ENCODE data around the gene DLG2. TPM values are rescaled to one million over a fixed set of nuclear protein-coding genes. Genes with fewer than 3 reads are reported as not detected.

The DLG2 gene
- total RNA-seq, 1 donor from 2014 or later, result 174 TPM

DNA sequence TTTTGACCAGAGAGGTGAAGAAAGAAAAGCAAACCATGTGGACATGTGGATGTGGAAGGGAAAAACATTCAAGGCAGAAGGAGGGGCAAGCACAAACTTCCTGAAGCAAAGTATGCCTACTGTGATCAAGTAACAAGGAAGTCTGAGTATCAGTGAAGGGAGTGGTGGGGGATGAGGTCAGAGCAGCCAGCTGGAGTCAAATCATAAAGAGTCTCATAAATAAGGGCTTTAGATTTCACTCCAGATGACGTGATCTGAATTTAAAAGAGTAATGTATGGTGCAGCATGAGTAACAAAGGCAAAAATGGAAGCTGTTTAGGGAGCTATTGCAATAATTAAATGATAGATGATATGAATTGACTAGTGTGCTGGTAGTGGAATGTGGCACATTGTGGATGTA is 1675.6 kb downstream of the DLG2 start:
- no peak for DNase-seq (ENCODE audit: low spot score in 2 of 2)
- FAIRE-seq, result no peak

DNA sequence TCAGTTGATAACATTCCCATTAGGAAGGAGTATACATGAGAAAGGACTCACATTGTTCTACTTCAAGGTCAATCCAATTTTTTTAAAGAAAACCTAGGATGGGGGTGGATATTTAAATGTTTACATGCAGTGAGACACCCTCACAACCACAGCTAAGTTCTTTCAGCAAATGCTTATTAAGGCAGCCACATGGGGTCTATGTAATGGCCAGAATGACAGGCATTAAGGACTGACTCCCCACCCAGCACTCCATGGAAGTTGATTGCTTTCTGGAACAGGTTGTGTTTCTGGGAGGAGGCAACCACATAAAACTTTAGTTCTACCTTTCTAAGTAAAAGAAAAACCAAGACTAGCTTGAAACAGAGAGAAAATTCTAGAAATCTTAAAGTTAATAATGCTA is 1678.9 kb downstream of the DLG2 start:
- FAIRE-seq (no peak), DNase-seq (ENCODE audit: low spot score in 2 of 2) (no peak)

DNA sequence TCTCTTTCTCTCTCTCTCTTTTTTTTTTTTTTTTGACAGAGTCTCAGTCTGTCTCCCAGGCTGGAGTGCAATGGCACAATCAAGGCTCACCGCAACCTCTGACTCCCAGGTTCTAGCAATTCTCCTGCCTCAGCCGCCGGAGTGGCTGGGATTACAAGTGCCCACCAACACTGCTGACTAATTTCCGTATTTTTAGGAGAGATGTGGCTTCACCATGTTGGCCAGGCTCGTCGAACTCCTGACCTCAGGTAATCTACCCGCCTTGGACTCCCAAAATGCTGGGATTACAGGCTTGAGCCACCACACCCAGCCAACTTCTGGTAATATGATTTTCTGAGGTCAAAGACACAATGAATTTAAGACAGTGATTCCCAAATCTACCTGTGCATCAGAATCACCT is 1681.2 kb downstream of the DLG2 start:
- no peak for FAIRE-seq
- DNase-seq (ENCODE audit: low spot score in 2 of 2), result no peak

DNA sequence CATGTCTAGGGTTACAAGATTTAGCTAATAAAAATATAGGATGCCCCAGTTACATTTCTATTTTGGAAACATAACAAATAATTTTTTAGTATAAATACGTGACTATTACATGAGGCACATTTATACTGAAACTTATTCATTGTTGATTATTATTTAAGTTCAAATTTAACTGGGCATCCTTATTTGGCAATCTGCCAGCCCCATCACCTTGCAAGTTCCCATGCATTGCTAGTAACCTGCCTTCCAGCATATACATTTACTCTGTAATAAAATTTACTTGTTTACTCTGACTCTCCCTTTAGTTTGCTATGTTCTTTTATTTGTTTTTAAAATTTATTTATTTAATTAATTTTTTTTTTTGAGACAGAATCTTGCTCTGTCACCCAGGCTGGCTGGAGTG is 1686.1 kb downstream of the DLG2 start:
- DNase-seq (ENCODE audit: low spot score in 2 of 2), result no peak
- no peak for FAIRE-seq

DNA sequence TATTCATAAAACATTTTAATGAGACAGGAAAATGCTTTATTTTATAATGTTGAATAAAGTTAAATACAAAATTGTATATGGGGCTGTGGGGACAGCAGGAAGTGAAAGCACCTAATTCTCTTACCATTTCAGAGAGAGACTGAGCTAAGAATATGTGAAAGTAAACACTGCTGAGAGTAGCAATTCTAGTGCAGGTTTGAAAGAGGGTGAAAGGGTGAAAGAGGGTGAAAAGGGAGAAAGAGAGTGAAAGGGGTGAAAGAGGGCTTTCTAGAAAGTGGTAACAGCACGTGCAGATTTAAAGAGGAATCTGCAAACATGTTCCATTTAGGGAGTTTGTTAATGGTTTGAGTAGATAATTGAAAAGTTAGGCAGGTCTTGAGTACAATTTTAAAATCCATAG is 1689.0 kb downstream of the DLG2 start:
- no peak for DNase-seq (ENCODE audit: low spot score in 2 of 2)
- FAIRE-seq, result no peak

DNA sequence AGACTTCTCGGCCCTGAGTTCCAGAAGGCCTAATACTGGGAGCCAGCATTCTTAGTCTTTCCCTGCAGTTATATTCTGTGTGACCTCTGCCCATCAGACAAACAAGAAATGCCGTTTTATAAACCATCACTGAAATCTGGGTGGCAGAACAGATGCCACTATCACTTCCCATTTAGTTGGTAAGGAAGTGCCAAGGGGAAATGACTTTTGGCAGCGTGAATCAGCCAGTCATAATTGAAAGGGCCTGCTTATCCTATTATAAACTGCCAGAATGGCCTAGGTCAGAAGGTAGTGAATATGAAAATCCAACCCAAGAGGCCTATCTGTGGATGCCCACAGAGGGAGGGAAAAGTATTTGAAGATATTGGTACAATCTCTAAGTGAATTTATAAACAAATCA is 1694.1 kb downstream of the DLG2 start:
- FAIRE-seq, result no peak
- DNase-seq (ENCODE audit: low spot score in 2 of 2), result no peak

DNA sequence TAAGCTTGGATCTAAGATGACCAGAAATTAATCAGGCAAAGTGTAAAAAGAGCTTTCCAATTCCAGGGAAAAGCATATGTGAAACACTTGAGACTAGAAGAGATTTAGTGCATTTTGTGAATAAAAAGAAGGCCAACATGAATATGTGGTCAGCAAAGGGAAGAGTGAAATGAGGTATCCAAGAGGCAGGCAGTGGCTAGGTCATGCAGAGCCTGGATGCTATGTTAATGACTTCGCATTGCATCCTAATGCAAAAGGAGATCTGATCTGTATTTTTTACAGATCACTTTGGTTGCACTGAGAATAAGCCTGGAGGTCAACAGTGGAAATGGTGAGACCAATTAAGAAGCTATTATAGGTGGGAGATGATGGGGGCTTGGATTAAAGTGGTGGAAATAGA is 1699.7 kb downstream of the DLG2 start:
- FAIRE-seq (no peak), DNase-seq (ENCODE audit: low spot score in 2 of 2) (no peak)

DNA sequence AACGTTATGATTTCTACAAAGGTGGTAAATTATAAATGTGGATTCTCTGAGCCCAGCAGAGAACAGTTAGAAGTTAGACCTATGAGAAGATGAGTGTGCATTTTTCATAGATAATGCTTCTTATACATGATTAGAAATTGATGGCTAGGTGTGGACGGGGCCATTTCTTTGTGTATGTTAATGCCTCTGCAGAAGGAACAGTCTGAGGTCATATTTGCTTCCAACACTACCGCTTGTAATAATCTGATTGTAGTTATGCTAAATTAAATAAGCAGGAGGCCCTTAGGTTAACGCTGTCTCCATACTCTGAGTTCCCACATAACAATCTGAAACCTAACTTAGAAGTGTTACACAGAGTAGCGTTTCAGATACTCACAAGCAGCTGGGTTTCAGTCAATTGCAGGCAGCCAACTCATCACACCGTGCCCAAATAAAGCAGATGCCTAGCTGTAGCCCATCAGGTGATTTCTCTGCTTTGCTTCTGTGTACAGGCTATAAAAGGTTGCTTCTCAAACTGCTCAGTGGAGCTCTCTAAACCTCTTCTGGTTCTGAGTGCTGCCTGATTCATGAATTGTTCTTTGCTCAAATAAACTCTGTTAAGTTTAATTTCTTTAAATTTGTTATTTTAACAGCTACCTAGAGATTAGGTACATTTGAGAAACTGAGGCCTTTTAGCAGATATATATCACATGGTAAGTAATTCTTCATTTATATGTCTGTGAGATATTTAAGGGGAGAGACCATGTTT is 1702.2 kb downstream of the DLG2 start:
- no peak for FAIRE-seq

DNA sequence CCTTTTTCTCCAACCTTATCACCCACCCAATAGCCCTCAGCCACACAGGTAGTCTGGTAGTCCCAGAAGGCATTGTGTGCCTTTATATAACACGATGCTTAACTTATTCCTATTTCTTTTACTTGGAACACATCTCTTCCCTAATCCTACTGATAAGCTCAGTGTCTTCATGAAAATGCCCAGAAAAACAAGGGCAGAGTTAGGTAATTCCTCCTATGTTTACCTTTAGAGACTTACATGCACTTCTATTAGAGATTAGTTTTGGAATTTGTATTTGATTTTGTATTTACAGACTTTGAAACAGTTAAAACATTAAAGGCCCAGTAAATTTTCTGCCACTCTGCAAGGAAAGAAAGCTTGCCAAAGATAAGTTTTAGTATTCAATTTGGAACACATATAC is 1703.2 kb downstream of the DLG2 start:
- DNase-seq (ENCODE audit: low spot score in 2 of 2) (no peak), FAIRE-seq (no peak)

More for the DNA sequence above, 1702.2 kb downstream of the DLG2 start:
- DNase-seq (ENCODE audit: low spot score in 2 of 2), result no peak

DNA sequence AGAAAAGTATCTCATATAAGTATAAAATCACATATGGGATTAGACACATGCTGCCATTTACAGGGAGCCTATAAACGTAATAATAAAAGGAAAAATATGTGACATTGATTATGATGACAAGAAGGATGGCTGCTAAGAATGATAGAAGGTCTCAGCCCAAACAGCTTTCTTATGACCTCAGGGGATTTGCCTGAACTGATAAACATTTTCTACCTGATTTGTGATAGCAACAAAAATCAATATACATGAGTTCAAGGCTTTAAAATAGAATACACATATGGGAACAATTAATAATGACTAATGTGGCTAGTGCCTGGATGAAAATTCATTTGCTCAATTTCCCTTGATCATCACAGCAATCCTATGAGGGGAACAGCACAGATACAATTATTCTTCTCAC is 1704.2 kb downstream of the DLG2 start:
- no peak for DNase-seq (ENCODE audit: low spot score in 2 of 2)
- no peak for FAIRE-seq

DNA sequence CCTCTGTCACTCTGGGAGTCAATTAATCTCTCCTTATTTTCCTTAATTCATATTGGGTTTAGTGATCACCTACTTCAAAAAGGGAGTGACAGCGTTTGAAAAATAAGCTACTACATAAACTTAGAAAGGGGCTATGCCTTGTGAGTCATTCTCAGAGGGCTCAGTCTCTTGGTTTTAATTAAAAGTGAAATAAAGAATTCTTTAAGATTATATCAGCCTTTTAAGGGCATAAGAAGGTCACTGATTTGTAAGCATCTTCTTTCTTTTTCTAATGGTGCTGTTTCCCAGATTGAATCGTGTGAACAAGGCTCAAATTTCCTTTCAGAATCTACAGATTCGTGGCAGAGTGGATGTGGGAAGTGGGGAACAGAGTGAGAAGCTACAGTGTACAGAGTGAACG is 1704.8 kb downstream of the DLG2 start:
- DNase-seq (ENCODE audit: low spot score in 2 of 2) (no peak), FAIRE-seq (no peak)

DNA sequence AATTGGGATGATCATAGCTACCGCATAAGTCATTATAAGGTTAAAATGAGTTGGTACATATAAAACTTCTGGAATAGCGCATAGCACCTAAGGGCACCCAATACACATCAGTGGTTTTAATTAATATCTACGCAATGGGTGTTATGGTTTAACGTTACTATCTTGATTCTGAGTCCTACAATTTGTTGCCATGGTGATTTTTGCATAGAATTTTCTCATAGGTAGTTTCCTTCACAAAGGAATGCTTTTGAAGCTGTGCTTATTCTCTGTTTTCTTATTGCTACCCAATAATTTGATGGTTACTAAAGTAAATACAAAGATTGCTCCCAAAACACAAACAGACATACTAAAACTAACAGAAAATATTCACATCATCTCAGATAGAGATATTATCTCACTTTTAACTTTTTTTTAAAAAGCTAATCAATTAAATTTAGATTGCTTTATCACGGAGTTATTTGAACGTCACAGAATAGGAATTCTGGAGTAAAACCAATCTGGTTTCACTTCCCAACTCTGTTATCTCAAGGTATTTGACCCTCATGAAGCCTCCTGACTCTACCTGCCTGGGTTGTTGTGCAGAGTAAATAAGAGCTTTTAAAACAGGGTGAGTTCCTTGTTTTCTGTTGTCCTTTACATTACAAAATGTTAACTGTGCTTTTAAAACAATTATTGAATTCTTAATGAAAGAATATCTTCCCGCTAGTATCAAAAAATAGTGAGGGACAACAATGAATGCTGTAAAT is 1705.5 kb downstream of the DLG2 start:
- no peak for FAIRE-seq

DNA sequence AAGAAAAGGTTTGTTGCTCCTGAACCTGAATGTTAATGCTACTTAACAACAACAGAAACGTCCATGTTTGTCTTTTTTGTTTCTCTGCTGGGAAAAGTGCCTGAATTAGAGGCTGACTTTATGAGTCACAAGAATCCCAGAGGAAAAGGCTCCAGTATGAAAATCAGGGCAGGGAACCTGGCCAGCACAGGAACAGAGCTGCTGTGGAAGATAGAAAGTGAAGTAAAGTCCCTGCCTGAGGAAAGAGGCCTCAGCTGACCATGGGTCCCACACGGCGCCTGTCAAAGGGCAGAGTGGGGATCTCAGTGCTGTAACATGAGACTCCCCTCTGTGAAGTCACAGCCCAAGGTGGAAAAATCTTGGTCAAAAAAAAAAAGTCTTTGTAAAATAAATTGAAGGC is 1708.7 kb downstream of the DLG2 start:
- no peak for DNase-seq (ENCODE audit: low spot score in 2 of 2)
- FAIRE-seq, result no peak

More for the DNA sequence above, 1705.5 kb downstream of the DLG2 start:
- no peak for DNase-seq (ENCODE audit: low spot score in 2 of 2)

DNA sequence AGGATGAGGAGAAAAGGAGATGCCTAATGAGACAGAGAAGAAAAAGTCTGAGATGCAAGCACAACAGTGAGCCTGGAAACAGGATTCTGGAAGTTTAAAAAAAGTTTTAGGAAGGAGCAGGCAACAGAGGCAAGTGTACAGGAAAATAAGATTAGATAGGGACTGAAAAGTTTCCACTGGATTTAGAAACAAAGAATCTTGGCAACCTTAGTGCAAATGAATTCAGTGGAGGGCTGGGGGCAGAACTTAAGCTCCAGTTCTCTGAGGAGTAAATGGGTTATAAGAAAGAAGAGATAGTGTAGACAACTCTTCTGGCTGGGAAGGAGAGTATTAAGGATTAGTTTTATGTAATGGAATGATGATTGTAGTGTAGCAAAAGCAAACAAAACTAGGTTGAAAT is 1712.1 kb downstream of the DLG2 start:
- FAIRE-seq (no peak), DNase-seq (ENCODE audit: low spot score in 2 of 2) (no peak)

DNA sequence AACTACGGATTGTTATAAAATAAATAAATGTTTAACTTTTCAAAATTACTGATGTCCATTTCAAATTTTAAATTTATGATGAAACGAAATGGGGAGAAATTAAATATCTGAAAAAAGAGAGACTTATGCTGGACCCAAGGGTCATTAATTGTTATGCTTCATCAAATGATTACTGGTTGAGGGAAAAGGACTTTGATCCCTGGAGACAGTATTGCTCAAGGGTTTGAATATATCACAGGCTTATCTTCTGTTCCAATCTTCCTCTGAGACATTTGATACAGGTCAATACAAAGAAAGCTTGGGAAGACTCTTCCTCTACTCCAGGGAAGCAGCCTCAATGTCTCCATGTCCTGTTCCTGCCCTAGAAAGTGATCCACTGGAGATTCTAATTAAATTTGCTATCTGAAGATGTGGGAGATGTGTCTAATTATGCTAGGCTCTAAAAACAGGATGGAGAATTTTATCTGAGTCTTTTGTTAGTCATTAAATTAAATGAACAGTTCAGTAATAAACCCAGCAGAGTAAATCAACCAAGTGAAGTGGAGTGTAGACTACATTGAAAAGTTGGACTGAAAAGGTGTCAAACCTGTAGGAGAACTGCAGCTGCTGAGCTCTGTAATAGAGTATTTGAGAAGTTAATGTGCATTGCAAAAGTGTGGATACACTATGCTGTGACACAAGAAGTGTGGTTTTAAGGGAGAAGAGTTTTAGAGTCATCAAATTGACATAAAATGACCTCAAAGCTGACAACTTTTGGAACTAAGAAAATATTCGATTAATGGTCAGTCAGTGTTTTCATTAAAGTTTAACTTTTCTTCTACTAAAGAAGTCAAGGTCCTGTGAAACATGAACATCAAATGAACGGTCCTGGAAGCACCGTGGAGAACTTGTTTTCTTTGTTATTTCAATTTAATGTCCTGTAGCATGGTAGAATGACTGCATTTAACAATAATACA is 1717.3 kb downstream of the DLG2 start:
- no peak for DNase-seq (ENCODE audit: low spot score in 2 of 2)

DNA sequence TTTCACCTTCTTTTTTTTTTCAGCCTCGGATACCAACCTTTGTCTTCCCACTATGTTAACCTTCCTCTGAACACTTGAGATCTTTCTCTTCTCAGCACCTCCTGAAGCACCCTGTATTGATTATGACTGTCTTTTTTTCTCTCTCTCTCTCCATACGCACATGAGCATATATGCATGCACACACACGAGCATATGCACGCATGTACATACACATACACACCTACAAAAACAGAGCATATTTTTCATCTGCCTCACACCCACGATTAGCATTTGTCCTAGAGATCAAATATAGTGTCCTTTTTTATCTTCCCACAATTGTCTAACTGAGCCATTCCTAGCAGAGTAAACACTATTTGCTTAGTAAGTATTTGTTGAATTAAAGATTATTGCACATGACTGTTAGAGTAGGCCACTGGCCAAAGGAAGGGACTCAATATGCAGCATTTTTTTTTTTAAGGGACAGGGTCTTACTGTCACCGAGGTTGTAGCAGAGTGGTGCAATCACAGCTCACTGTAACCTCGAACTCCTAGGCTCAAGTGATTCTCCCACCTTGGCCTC is 1718.8 kb downstream of the DLG2 start:
- DNase-seq (ENCODE audit: low spot score in 2 of 2) (no peak), FAIRE-seq (no peak)

More for the DNA sequence above, 1717.3 kb downstream of the DLG2 start:
- FAIRE-seq, result no peak

DNA sequence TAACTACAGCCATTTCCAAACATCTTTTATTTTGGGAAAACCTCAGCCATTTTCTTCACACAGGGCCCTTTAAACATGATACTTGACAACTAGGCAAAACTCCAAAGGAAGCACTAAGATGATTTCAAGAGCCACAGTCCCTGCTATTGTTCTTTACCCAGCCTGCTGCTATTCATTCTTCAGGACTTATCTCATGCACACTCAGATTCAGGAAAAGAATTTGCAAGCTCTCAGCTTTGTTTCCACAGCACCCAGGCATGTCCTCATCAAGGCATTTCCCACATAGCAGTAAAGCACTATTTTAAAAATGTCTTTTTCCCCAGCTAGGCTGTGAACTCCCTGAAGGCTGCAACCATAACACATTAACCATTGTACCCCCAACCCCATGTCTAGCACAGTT is 1731.6 kb downstream of the DLG2 start:
- FAIRE-seq (no peak), DNase-seq (ENCODE audit: low spot score in 2 of 2) (no peak)

DNA sequence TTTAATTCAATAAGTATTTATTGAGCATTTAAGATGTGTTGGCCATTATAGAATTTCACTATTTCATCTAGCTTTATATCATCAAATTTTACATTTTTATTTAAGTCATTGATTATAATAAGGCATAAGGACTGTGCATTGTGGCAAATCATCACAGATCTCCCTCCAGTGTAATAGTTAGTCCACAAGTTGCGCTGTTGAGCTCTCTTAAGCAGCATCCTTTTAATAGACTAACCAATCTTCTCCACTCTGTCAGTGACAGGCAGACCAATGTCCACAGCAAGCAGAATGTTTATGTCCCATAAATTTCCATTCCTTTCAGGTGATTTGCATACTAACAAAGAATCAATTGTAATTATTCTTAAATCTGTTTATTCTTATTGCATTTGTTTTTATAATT is 1745.7 kb downstream of the DLG2 start:
- FAIRE-seq, result no peak
- DNase-seq (ENCODE audit: low spot score in 2 of 2), result no peak

DNA sequence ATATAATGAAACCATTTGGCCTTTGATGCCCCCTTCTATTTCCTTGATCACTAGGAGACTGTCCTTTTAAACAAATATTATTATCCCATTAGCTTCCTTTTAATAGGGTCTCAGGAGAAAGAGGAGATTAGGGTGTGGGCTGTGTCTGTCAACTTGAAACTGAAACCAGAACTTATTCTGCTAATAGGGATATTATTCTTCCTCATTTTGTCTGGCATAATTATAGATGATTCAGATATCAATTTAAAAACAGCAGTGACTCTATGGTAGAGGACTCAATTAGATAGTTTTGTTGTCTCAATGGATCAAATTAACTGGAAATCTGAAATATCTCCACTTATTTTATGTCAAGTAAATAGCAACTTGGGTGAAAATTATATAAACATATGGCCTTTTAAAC is 1756.1 kb downstream of the DLG2 start:
- DNase-seq (ENCODE audit: low spot score in 2 of 2), result no peak
- no peak for FAIRE-seq

DNA sequence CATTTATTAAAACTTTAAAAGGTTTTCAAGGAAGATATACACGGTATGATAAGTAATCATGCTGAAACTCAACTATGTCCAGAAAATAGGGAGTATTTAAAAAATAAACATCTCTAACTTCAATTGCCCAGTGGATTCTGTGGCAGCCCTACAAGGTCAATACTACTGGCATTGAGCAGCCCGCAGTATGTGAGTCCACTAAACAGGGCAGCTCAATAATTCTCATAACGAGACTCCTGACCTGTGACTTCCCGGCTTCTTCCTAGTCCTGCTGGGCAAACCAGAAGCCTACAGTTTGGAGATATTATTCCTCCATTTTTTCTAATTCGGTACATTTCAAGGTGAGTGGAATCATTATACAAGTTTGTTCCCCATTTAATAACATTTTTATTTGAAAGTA is 1760.5 kb downstream of the DLG2 start:
- DNase-seq (ENCODE audit: low spot score in 2 of 2) (no peak), FAIRE-seq (no peak)
